Loucy (cell line): ENCODE data around the gene PUSL1.

Source experiments
- CTCF ChIP-seq: fragments of 200-600 bp; sonication (generic); conservative IDR thresholded peaks from 2 replicates; pipeline ENCODE4 v1.5.1; 2014; ENCODE audit warnings: mild to moderate bottlenecking, antibody characterized with exemption, low read length
- EZH2phosphoT487 ChIP-seq: fragments of 200-600 bp; IDR thresholded peaks from 2 replicates; pipeline ENCODE4 v1.6.1; 2018; ENCODE audit warnings: antibody characterized with exemption, mild to moderate bottlenecking, moderate library complexity, borderline replicate concordance

GRCh38 chr1:1354271-1355247, 46.2 kb downstream of the PUSL1 start:
- TF ChIP-seq CTCF = no peak
- no peak for TF ChIP-seq EZH2phosphoT487
